ENCODE data around the gene PI4KA.

Gene PI4KA

DNA sequence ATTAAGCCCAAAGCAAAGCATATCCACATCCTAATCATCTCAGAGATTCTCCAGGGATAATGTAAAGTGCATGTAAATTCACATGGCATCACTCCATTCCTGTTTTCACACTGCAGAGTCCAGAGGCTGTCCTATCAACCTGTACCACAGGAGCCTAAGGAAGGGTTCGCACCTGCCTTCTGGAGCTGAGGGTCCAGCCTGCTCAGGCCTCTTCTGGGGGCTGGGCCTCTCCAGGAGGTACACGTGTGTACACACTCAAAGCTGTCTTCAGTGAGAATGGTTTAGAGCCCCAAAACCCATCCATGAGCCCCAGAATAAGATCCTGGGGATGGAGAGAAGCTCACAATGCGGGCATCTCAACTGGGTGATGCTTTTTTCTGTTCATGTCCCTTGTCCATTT, 23.9 kb downstream of the PI4KA start:
- TF ChIP-seq NFIC (IDR thresholded peaks at IDR 0.05), result no peak
- TF ChIP-seq, protein P1, sequence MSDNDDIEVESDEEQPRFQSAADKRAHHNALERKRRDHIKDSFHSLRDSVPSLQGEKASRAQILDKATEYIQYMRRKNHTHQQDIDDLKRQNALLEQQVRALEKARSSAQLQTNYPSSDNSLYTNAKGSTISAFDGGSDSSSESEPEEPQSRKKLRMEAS (IDR thresholded peaks at IDR 0.05), result no peak
- TF ChIP-seq CREB1 (IDR thresholded peaks at IDR 0.05; ENCODE audit: low read depth), result no peak
- no peak for TF ChIP-seq CEBPB (IDR thresholded peaks at IDR 0.05)
- TF ChIP-seq FOXM1 (IDR thresholded peaks at IDR 0.05; ENCODE audit: borderline replicate concordance, low read depth), result no peak
- no peak for TF ChIP-seq RAD21 (IDR thresholded peaks at IDR 0.05; ENCODE audit: low read depth)
- TF ChIP-seq, protein P2, sequence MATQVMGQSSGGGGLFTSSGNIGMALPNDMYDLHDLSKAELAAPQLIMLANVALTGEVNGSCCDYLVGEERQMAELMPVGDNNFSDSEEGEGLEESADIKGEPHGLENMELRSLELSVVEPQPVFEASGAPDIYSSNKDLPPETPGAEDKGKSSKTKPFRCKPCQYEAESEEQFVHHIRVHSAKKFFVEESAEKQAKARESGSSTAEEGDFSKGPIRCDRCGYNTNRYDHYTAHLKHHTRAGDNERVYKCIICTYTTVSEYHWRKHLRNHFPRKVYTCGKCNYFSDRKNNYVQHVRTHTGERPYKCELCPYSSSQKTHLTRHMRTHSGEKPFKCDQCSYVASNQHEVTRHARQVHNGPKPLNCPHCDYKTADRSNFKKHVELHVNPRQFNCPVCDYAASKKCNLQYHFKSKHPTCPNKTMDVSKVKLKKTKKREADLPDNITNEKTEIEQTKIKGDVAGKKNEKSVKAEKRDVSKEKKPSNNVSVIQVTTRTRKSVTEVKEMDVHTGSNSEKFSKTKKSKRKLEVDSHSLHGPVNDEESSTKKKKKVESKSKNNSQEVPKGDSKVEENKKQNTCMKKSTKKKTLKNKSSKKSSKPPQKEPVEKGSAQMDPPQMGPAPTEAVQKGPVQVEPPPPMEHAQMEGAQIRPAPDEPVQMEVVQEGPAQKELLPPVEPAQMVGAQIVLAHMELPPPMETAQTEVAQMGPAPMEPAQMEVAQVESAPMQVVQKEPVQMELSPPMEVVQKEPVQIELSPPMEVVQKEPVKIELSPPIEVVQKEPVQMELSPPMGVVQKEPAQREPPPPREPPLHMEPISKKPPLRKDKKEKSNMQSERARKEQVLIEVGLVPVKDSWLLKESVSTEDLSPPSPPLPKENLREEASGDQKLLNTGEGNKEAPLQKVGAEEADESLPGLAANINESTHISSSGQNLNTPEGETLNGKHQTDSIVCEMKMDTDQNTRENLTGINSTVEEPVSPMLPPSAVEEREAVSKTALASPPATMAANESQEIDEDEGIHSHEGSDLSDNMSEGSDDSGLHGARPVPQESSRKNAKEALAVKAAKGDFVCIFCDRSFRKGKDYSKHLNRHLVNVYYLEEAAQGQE (IDR thresholded peaks at IDR 0.05; ENCODE audit: low read depth), result no peak
- no peak for TF ChIP-seq TAF1 (IDR thresholded peaks at IDR 0.05; ENCODE audit: low read depth)
- no peak for TF ChIP-seq YY1 (IDR thresholded peaks at IDR 0.05; ENCODE audit: low read depth)
- no peak for TF ChIP-seq EP300 (IDR thresholded peaks at IDR 0.05; ENCODE audit: borderline replicate concordance)
- no peak for TF ChIP-seq EGR1 (IDR thresholded peaks at IDR 0.05)
- TF ChIP-seq, protein P3, sequence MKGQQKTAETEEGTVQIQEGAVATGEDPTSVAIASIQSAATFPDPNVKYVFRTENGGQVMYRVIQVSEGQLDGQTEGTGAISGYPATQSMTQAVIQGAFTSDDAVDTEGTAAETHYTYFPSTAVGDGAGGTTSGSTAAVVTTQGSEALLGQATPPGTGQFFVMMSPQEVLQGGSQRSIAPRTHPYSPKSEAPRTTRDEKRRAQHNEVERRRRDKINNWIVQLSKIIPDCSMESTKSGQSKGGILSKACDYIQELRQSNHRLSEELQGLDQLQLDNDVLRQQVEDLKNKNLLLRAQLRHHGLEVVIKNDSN (IDR thresholded peaks at IDR 0.05), result no peak
- TF ChIP-seq TCF12 (IDR thresholded peaks at IDR 0.05; ENCODE audit: low read depth), result no peak
- no peak for TF ChIP-seq ZBTB7A (IDR thresholded peaks at IDR 0.05; ENCODE audit: low read depth)
- TF ChIP-seq TEAD4 (IDR thresholded peaks at IDR 0.05), result no peak

DNA sequence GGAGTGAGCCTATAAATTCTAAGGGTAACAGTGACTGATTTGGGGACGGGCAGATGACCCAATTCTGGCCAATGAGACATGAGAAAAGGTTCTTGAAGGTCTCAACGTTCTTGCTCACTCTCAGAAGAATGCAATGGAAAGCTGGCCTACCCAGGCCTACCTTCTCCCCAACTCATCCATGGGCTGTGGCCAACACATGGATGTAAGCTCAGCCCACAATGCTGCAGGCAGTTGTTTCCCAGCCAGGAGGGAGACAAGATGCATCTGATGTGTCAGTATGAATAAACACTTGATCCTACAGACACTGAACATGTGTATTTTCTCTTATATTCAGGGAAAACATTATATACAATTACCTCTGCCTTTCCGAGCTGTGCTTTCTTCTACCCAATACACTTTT, 24.4 kb downstream of the PI4KA start:
- no peak for TF ChIP-seq EGR1 (IDR thresholded peaks at IDR 0.05)
- no peak for TF ChIP-seq NFIC (IDR thresholded peaks at IDR 0.05)
- TF ChIP-seq CEBPB (IDR thresholded peaks at IDR 0.05), result no peak
- TF ChIP-seq, protein P2 (IDR thresholded peaks at IDR 0.05; ENCODE audit: low read depth), result no peak
- no peak for TF ChIP-seq EP300 (IDR thresholded peaks at IDR 0.05; ENCODE audit: borderline replicate concordance)
- TF ChIP-seq, protein P1 (IDR thresholded peaks at IDR 0.05), result no peak
- TF ChIP-seq ZBTB7A (IDR thresholded peaks at IDR 0.05; ENCODE audit: low read depth), result no peak
- no peak for TF ChIP-seq YY1 (IDR thresholded peaks at IDR 0.05; ENCODE audit: low read depth)
- TF ChIP-seq FOXM1 (IDR thresholded peaks at IDR 0.05; ENCODE audit: borderline replicate concordance, low read depth), result no peak
- no peak for TF ChIP-seq TCF12 (IDR thresholded peaks at IDR 0.05; ENCODE audit: low read depth)
- no peak for TF ChIP-seq CREB1 (IDR thresholded peaks at IDR 0.05; ENCODE audit: low read depth)
- no peak for TF ChIP-seq TAF1 (IDR thresholded peaks at IDR 0.05; ENCODE audit: low read depth)
- TF ChIP-seq, protein P3 (IDR thresholded peaks at IDR 0.05), result no peak
- TF ChIP-seq RAD21 (IDR thresholded peaks at IDR 0.05; ENCODE audit: low read depth), result no peak
- TF ChIP-seq TEAD4 (IDR thresholded peaks at IDR 0.05), result no peak

DNA sequence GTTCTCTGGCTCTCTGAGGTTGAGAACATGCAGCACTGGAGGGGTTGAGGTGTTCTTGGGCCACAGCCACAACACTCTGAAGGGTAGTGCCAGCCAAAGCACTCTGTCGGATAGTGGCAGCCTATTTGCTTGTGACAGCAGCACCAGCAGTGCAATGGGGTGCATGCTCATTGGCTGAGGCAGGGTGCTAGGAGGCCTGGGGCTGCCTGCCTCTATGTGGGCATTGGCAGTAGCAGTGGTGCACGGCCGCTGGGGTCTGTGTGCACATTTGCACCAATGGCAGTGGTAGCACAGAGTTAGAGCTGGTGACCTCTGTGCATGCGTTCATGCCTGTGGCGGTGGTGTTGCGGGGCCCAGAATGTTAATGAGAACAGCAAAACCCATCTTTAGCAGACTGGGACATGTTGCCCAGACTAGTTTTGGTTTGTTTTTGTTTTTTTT, 25.4 kb downstream of the PI4KA start:
- TF ChIP-seq EGR1 (IDR thresholded peaks at IDR 0.05) (no peak), RAD21 (IDR thresholded peaks at IDR 0.05; ENCODE audit: low read depth) (no peak), TEAD4 (IDR thresholded peaks at IDR 0.05) (no peak), FOXM1 (IDR thresholded peaks at IDR 0.05; ENCODE audit: borderline replicate concordance, low read depth) (no peak), ZBTB7A (IDR thresholded peaks at IDR 0.05; ENCODE audit: low read depth) (no peak), CREB1 (IDR thresholded peaks at IDR 0.05; ENCODE audit: low read depth) (no peak), TAF1 (IDR thresholded peaks at IDR 0.05; ENCODE audit: low read depth) (no peak), NFIC (IDR thresholded peaks at IDR 0.05) (no peak), CEBPB (IDR thresholded peaks at IDR 0.05) (no peak), TCF12 (IDR thresholded peaks at IDR 0.05; ENCODE audit: low read depth) (no peak), EP300 (IDR thresholded peaks at IDR 0.05; ENCODE audit: borderline replicate concordance) (no peak), YY1 (IDR thresholded peaks at IDR 0.05; ENCODE audit: low read depth) (no peak)
- TF ChIP-seq, protein P1 (IDR thresholded peaks at IDR 0.05), result no peak
- TF ChIP-seq, protein P3 (IDR thresholded peaks at IDR 0.05), result no peak
- TF ChIP-seq, protein P2 (IDR thresholded peaks at IDR 0.05; ENCODE audit: low read depth), result no peak
